HG03135 (cell line): ENCODE measurements around the gene UPK3A.

ENCODE experiments used
- ATAC-seq: cut with Tn5 transposase; IDR thresholded peaks from one replicate; pipeline ENCODE4 v1.9.1; 2021; ENCODE audit warnings: mild to moderate bottlenecking, moderate library complexity; ENCODE audit not compliant: unreplicated experiment

UPK3A gene

DNA sequence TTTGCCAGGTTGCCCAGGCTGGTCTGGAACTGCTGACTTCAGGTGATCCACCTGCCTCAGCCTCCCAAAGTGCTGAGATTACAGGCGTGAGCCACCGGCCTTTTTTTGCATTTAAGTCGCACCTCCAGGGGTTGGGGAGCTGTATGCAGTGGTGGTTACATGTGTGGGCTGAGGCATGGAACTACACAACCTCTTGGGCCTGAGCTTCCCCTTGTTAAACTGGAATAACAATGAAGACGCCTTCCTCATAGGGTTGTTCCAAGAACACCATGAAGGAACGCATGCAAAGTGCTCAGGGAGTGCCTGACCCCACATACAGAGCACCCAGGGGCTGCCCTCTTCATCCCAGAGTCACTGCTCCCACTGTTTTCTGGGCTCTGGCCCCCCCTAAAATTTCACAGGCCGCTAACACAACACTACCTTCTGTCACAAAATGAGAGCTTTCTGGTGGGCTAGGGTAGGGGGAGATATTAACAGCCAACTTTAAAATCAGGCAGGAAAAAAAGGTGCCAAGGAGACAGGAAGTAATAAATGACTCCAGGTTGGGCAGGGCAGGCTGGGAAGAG lies 23.7 kb downstream of the UPK3A start:
- ATAC-seq, result no peak

DNA sequence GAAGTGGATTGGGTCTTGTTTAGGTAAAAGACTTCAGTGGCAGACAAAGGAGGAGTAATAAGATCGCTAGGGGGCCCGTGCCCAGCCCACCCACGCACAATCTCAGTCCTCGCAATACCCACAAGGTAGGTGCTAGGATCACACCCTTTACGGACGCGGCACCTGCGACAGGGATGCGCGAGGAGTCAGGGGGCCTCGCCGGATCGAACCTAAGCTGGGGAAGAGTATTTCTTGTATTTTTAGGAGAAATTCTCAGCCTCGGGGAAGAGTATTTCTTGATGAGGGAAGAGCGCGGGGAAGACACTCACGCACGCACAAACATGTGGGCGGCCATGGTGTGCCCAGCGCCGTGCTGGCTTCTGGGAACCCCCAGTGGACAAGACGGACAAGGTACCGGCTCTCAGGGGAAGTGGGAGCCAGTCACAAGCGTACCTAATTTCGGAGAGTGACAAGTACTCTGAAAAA lies 24.2 kb downstream of the UPK3A start:
- no peak for ATAC-seq

GRCh38 chr22:45309422-45310227 lies 24.9 kb downstream of the UPK3A start, which contains the start of gene FAM118A:
FAM118A (plus strand) TSS chr22:45309934; CDS start chr22:45322380, 12,446 bp downstream.
- peak; percentile 74 for ATAC-seq

DNA sequence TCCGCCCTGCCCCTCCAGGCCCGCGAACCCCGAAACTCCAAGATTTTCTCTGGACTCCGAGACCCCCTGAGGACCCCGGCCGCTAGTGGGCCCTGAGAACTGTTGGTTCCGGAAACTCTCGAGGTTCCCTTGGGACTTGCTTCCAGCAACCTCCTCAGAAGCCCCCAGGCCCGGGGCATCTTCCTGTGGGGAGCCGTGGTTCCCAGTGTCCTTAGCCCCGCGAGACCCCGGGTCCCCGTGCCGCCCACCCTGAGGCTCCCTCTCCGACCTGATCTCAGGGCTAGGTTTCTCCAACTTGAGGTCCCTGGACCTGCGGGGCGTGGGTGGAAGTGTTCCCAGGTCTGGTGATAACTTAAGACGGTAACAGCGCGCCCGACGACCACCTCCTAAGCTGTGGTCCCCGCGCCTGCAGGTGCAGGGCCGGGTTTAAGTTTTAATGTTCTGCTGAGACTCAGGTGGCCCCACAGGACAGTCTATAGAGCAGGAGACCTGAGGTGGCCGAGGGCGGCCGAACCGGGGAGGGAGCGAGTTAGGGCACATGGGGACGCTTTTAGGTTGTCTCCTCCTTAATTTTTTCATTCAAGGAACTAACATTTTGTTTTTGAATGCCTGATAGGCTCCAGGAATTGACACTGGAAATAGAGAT lies 25.7 kb downstream of the UPK3A start:
- ATAC-seq, result peak; percentile 0

GRCh38 chr22:45310977-45311531 lies 26.3 kb downstream of the UPK3A start:
- no peak for ATAC-seq

GRCh38 chr22:45312415-45312814 lies 27.7 kb downstream of the UPK3A start:
- no peak for ATAC-seq

GRCh38 chr22:45312856-45313255 lies 28.1 kb downstream of the UPK3A start:
- ATAC-seq, result no peak

DNA sequence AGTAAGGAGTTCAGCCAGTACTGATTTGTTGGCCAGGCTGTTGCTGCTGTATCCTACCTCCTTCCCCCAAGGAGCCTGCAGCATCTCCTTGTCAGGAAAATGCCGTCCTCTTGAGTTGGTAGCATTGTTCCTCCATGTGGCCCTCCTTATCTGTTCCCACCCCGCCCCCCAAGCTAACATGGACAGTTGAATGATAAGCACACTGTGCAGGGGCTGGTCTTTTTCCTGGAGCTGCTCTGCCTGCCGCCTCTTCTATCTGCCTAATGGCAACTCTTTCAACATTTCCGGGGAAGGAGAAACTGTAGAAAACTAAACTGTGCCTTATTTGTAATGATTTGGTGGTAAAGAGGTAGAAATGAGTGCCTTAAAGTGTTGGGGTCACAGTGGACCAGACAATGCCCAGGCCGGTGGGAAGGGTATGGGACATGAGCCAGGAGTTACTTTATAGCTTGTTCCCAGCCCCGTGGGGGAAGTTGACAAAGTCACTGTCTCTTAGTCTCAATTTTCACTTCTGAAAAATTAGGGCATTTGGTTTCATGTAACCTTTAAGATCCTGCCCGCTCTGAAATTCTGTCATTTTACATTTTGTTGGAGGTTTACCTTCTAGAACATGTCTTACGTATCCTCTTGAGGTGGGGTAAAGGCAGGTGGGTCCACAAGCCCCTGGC lies 29.4 kb downstream of the UPK3A start:
- ATAC-seq, result no peak

- no peak for ATAC-seq
Measured at GRCh38 chr22:45314786-45315185, 30.0 kb downstream of the UPK3A start.

GRCh38 chr22:45316796-45317526 lies 32.2 kb downstream of the UPK3A start:
- ATAC-seq, result no peak

- no peak for ATAC-seq
Measured at GRCh38 chr22:45317551-45318167, 32.9 kb downstream of the UPK3A start.

GRCh38 chr22:45318168-45318557 lies 33.4 kb downstream of the UPK3A start:
- peak; percentile 64 for ATAC-seq

- ATAC-seq, result peak; percentile 40
Measured at GRCh38 chr22:45318558-45319323, 34.0 kb downstream of the UPK3A start.

GRCh38 chr22:45319324-45319685 lies 34.6 kb downstream of the UPK3A start:
- ATAC-seq, result no peak

DNA sequence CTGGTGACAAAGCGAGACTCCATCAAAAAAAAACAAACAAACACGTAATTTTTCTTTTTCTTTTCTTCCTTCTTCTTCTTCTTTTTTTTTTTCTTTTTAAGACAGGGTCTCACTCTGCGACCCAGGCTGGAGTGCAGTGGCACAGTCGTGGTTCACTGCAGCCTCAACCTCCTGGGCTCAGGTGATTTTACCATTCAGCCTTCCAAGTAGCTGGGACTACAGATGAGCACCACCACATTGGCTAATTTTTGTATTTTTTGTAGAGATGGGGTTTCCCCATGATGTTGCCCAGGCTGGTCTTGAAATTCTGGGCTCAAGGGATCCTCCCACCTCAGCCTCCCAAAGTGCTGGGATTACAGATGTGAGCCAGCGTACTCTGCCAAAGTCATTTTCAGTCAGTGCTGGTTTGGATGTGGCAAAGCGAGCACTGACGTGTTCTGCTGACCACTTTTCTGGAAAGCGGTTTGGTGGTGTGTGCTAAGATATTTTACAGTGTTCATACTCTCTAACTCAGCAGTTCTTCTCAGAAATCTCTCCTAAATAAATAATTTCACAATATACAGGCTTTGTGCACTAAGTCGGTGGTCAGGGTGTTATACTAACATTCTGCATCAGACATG lies 35.7 kb downstream of the UPK3A start:
- no peak for ATAC-seq

DNA sequence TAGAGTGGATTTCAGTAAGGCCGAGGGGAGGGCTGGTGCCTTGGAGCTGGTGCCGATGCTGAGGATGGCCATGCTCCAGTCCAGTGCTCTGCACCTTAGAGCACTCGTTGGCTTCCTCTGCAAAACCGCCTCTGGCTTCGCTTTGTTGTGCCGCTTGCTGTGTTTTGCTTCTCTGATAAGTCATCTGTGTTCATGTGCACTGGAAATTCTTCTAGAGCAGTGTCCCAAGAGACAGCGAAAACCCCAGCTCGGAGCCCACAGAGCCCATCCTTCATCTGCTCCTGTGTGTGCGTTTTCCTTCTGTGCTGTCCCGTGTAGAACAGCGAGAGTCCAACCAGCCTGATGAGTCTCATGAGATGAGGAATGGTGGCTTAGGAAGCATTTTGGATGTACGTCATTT lies 37.1 kb downstream of the UPK3A start:
- no peak for ATAC-seq

DNA sequence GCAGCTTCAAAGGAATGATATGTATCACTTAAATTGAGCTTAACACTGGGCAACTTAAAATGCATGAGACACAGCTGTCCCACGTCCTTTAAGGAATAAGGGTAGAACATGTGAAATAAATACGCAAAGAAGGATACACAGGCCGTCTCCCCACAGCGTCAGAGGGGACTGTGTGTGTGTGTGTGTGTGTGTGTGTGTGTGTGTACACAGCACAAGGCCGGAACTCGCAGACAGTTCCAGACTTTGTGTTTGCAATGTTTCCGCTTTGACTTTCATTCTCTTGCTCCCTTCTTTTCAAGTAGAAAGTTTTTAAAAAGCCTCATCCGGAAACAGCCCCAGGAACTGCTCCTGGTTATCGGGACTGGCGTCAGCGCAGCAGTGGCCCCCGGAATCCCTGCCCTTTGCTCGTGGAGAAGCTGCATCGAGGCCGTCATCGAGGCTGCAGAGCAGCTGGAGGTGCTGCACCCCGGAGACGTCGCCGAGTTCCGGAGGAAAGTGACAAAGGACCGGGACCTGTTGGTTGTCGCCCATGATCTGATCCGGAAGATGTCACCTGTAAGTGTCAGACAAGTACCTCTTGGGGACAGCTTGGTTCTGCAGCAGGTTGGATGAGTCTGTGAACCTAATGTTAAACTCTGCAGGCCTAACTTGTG lies 38.2 kb downstream of the UPK3A start:
- ATAC-seq, result no peak

DNA sequence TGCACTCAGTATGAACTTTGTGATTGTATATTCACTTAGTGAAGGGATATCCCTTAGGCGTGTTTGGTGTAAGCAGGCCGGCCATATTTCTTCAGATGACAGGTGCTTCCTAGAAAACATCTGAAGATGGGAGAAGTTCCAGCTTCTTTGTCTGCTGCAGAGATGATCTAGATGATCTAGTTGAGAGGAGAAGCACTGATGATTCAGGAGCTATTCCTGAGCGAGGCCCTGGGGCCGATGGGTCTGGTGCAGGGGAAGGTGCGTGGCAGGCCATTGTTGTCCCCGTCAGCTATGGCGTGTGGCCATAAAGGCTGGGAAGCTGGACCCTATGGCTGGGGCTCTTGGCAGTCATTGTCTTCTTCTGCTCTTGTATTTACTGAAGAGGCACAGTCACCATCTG lies 38.9 kb downstream of the UPK3A start:
- ATAC-seq, result no peak
